Measurements from ENCODE around the gene MARK1.

GRCh38 chr1:220514256-220514655 is 13.7 kb upstream of the MARK1 start:
- TF ChIP-seq CTCF (IDR thresholded peaks at IDR 0.05 in 4 of 5, conservative IDR thresholded peaks at IDR 0.05 in 1 of 5) = no peak
- TF ChIP-seq POLR2A (IDR thresholded peaks at IDR 0.05) = no peak
